HepG2 (cell line): Measurements from ENCODE around the gene DYDC2.

Experiments used
- CBFB ChIP-seq: sonication (generic); formaldehyde crosslinking; IDR thresholded peaks from 2 replicates; pipeline ENCODE4 v1.4.0; 2020; ENCODE audit warnings: missing genetic modification reagents
- EP300 ChIP-seq, 3 experiments: sonication (generic) in 1 of 3; formaldehyde crosslinking in 1 of 3; IDR thresholded peaks; 2 replicates each; pipeline versions ENCODE4 v1.5.1 to v1.6.1; 2011 to 2020; ENCODE audit warnings: low read depth in 2 of 3, low read length in 2 of 3, borderline replicate concordance in 1 of 3, improper control_type of control experiment in 1 of 3, mild to moderate bottlenecking in 1 of 3, missing genetic modification reagents in 1 of 3, moderate library complexity in 1 of 3
- HOXA5 ChIP-seq: sonication (generic); formaldehyde crosslinking; IDR thresholded peaks from 2 replicates; pipeline ENCODE4 v1.4.0; 2020; ENCODE audit warnings: missing genetic modification reagents
- JUND ChIP-seq: sonication (generic); formaldehyde crosslinking; IDR thresholded peaks from 2 replicates; pipeline ENCODE4 v1.8.0; 2022; ENCODE audit warnings: mild to moderate bottlenecking, missing genetic modification reagents
- MNT ChIP-seq: fragments of 450-650 bp; IDR thresholded peaks from 2 replicates; pipeline ENCODE4 v1.6.1; 2016
- NFE2L1 ChIP-seq: sonication (generic); formaldehyde crosslinking; IDR thresholded peaks from 2 replicates; pipeline ENCODE4 v1.4.0; 2020; ENCODE audit warnings: missing genetic modification reagents, mild to moderate bottlenecking, borderline replicate concordance
- POLR2AphosphoS5 ChIP-seq: IDR thresholded peaks from 2 replicates; pipeline ENCODE4 v1.6.1; 2012; ENCODE audit warnings: low read depth, low read length
- RXRA ChIP-seq: sonication (generic); formaldehyde crosslinking; IDR thresholded peaks from 2 replicates; pipeline ENCODE4 v1.5.1; 2020; ENCODE audit warnings: missing genetic modification reagents
- TCF7L2 ChIP-seq: IDR thresholded peaks from 2 replicates; pipeline ENCODE4 v1.6.1; 2011; ENCODE audit warnings: mild to moderate bottlenecking, low read depth, low read length, moderate library complexity
- ZC3H4 ChIP-seq: sonication (generic); formaldehyde crosslinking; IDR thresholded peaks from 2 replicates; pipeline ENCODE4 v1.4.0; 2020; ENCODE audit warnings: missing genetic modification reagents, borderline replicate concordance
- ZNF260 ChIP-seq: sonication (generic); formaldehyde crosslinking; IDR thresholded peaks from 2 replicates; pipeline ENCODE4 v1.4.0; 2020; ENCODE audit warnings: missing genetic modification reagents, low read depth, mild to moderate bottlenecking, borderline replicate concordance
- ZNF431 ChIP-seq: sonication (generic); formaldehyde crosslinking; IDR thresholded peaks from 2 replicates; pipeline ENCODE4 v1.9.0; 2022; ENCODE audit warnings: missing genetic modification reagents, low read depth, mild to moderate bottlenecking, borderline replicate concordance
- ZNF549 ChIP-seq: sonication (generic); formaldehyde crosslinking; IDR thresholded peaks from 2 replicates; pipeline ENCODE4 v1.5.0; 2020; ENCODE audit warnings: missing genetic modification reagents
- ZNF784 ChIP-seq: sonication (generic); formaldehyde crosslinking; IDR thresholded peaks from 2 replicates; pipeline ENCODE4 v1.5.1; 2020; ENCODE audit warnings: missing genetic modification reagents, mild to moderate bottlenecking, borderline replicate concordance

GRCh38 chr10:80359644-80360043, 3.1 kb downstream of the DYDC2 start:
- TF ChIP-seq ZNF784 (CRISPR knock-in tag): no peak
- no peak for TF ChIP-seq ZNF549 (CRISPR knock-in tag)
- TF ChIP-seq JUND: no peak
- no peak for TF ChIP-seq ZNF431
- no peak for TF ChIP-seq NFE2L1 (CRISPR knock-in tag)
- no peak for TF ChIP-seq EP300 (IDR thresholded peaks at IDR 0.05; ENCODE audit: low read depth in 2 of 2, low read length in 2 of 2)
- TF ChIP-seq EP300 (CRISPR knock-in tag; IDR thresholded peaks at IDR 0.05; ENCODE audit: borderline replicate concordance): no peak
- no peak for TF ChIP-seq ZC3H4
- no peak for TF ChIP-seq POLR2AphosphoS5
- no peak for TF ChIP-seq CBFB (CRISPR knock-in tag)
- TF ChIP-seq MNT: no peak
- no peak for TF ChIP-seq ZNF260 (CRISPR knock-in tag)
- no peak for TF ChIP-seq HOXA5 (CRISPR knock-in tag)
- TF ChIP-seq TCF7L2: no peak
- no peak for TF ChIP-seq RXRA (CRISPR knock-in tag)
